HEK293 (cell line): ENCODE measurements around the gene EIF2AK2.

Experiments
- PRDM4 ChIP-seq: fragments of 450-650 bp; formaldehyde crosslinking; IDR thresholded peaks from 2 replicates; pipeline ENCODE4 v1.5.1; 2017; ENCODE audit warnings: missing biosample characterization, missing genetic modification characterization
- SALL2 ChIP-seq: fragments of 450-650 bp; formaldehyde crosslinking; IDR thresholded peaks from 2 replicates; pipeline ENCODE4 v1.5.0; 2017; ENCODE audit warnings: missing biosample characterization, mild to moderate bottlenecking, missing genetic modification characterization, borderline replicate concordance
- SP3 ChIP-seq: fragments of 450-650 bp; formaldehyde crosslinking; IDR thresholded peaks from 2 replicates; pipeline ENCODE4 v1.5.1; 2016; ENCODE audit warnings: missing biosample characterization, missing genetic modification characterization
- ZBTB1 ChIP-seq: fragments of 450-650 bp; formaldehyde crosslinking; IDR thresholded peaks from 2 replicates; pipeline ENCODE4 v1.5.1; 2016; ENCODE audit warnings: missing biosample characterization, missing genetic modification characterization
- ZBTB48 ChIP-seq: fragments of 450-650 bp; formaldehyde crosslinking; IDR thresholded peaks from 2 replicates; pipeline ENCODE4 v1.5.1; 2016; ENCODE audit warnings: missing biosample characterization, missing genetic modification characterization
- ZEB2 ChIP-seq: fragments of 450-650 bp; formaldehyde crosslinking; IDR thresholded peaks from 2 replicates; pipeline ENCODE4 v1.5.1; 2016; ENCODE audit warnings: missing biosample characterization, missing genetic modification characterization
- ZFP37 ChIP-seq: fragments of 450-650 bp; formaldehyde crosslinking; IDR thresholded peaks from 2 replicates; pipeline ENCODE4 v1.5.1; 2016; ENCODE audit warnings: missing biosample characterization, missing genetic modification characterization
- ZNF121 ChIP-seq: fragments of 450-650 bp; formaldehyde crosslinking; IDR thresholded peaks from 2 replicates; pipeline ENCODE4 v1.5.1; 2016; ENCODE audit warnings: missing biosample characterization, missing genetic modification characterization
- ZNF169 ChIP-seq: fragments of 450-650 bp; formaldehyde crosslinking; IDR thresholded peaks from 2 replicates; pipeline ENCODE4 v1.5.1; 2016; ENCODE audit warnings: missing biosample characterization, missing genetic modification characterization
- ZNF211 ChIP-seq: fragments of 450-650 bp; formaldehyde crosslinking; IDR thresholded peaks from 2 replicates; pipeline ENCODE4 v1.5.1; 2016; ENCODE audit warnings: low read depth, missing biosample characterization, missing genetic modification characterization
- ZNF24 ChIP-seq: fragments of 450-650 bp; formaldehyde crosslinking; IDR thresholded peaks from 2 replicates; pipeline ENCODE4 v1.5.1; 2016; ENCODE audit warnings: missing biosample characterization, missing genetic modification characterization
- ZNF350 ChIP-seq: fragments of 450-650 bp; formaldehyde crosslinking; IDR thresholded peaks from 2 replicates; pipeline ENCODE4 v1.5.0; 2017; ENCODE audit warnings: missing biosample characterization, mild to moderate bottlenecking, missing genetic modification characterization
- ZNF366 ChIP-seq: fragments of 450-650 bp; formaldehyde crosslinking; conservative IDR thresholded peaks from 2 replicates; pipeline ENCODE4 v1.5.1; 2016; ENCODE audit warnings: missing biosample characterization, missing genetic modification characterization
- ZNF423 ChIP-seq: fragments of 450-650 bp; formaldehyde crosslinking; IDR thresholded peaks from 2 replicates; pipeline ENCODE4 v1.5.1; 2016; ENCODE audit warnings: missing biosample characterization, missing genetic modification characterization
- ZNF555 ChIP-seq: fragments of 450-650 bp; formaldehyde crosslinking; conservative IDR thresholded peaks from 2 replicates; pipeline ENCODE4 v1.5.1; 2017; ENCODE audit warnings: missing biosample characterization, mild to moderate bottlenecking, missing genetic modification characterization, inconsistent platforms
- ZNF560 ChIP-seq: fragments of 450-650 bp; formaldehyde crosslinking; IDR thresholded peaks from 2 replicates; pipeline ENCODE4 v1.5.1; 2017; ENCODE audit warnings: missing biosample characterization, missing genetic modification characterization, borderline replicate concordance
- ZNF600 ChIP-seq: fragments of 450-650 bp; formaldehyde crosslinking; IDR thresholded peaks from 2 replicates; pipeline ENCODE4 v1.5.1; 2016; ENCODE audit warnings: missing biosample characterization, missing genetic modification characterization
- ZNF670 ChIP-seq: fragments of 450-650 bp; formaldehyde crosslinking; IDR thresholded peaks from 2 replicates; pipeline ENCODE4 v1.5.1; 2016; ENCODE audit warnings: missing biosample characterization, missing genetic modification characterization, low read depth
- ZNF777 ChIP-seq: fragments of 450-650 bp; formaldehyde crosslinking; IDR thresholded peaks from 2 replicates; pipeline ENCODE4 v1.5.1; 2017; ENCODE audit warnings: missing biosample characterization, missing genetic modification characterization, borderline replicate concordance
- ZNF791 ChIP-seq: fragments of 450-650 bp; formaldehyde crosslinking; IDR thresholded peaks from 2 replicates; pipeline ENCODE4 v1.5.1; 2016; ENCODE audit warnings: missing biosample characterization, missing genetic modification characterization
- ZSCAN4 ChIP-seq: fragments of 450-650 bp; formaldehyde crosslinking; IDR thresholded peaks from 2 replicates; pipeline ENCODE4 v1.5.1; 2017; ENCODE audit warnings: missing biosample characterization, missing genetic modification characterization
- TF ChIP-seq, protein P1 (sequence below): fragments of 450-650 bp; formaldehyde crosslinking; conservative IDR thresholded peaks from 2 replicates; pipeline ENCODE4 v1.5.1; 2016; ENCODE audit warnings: low read depth, missing biosample characterization, missing genetic modification characterization
- TF ChIP-seq, protein P2 (sequence below): fragments of 450-650 bp; formaldehyde crosslinking; IDR thresholded peaks from 2 replicates; pipeline ENCODE4 v1.5.1; 2016; ENCODE audit warnings: missing biosample characterization, missing genetic modification characterization

Gene EIF2AK2

GRCh38 chr2:37189452-37190153 lies 32.8 kb upstream of the EIF2AK2 start (continued):
- no peak for TF ChIP-seq ZNF366
- TF ChIP-seq ZNF670 (tag by site-specific recombination) = no peak
- no peak for TF ChIP-seq ZBTB1 (tag by site-specific recombination)
- TF ChIP-seq, protein P1, sequence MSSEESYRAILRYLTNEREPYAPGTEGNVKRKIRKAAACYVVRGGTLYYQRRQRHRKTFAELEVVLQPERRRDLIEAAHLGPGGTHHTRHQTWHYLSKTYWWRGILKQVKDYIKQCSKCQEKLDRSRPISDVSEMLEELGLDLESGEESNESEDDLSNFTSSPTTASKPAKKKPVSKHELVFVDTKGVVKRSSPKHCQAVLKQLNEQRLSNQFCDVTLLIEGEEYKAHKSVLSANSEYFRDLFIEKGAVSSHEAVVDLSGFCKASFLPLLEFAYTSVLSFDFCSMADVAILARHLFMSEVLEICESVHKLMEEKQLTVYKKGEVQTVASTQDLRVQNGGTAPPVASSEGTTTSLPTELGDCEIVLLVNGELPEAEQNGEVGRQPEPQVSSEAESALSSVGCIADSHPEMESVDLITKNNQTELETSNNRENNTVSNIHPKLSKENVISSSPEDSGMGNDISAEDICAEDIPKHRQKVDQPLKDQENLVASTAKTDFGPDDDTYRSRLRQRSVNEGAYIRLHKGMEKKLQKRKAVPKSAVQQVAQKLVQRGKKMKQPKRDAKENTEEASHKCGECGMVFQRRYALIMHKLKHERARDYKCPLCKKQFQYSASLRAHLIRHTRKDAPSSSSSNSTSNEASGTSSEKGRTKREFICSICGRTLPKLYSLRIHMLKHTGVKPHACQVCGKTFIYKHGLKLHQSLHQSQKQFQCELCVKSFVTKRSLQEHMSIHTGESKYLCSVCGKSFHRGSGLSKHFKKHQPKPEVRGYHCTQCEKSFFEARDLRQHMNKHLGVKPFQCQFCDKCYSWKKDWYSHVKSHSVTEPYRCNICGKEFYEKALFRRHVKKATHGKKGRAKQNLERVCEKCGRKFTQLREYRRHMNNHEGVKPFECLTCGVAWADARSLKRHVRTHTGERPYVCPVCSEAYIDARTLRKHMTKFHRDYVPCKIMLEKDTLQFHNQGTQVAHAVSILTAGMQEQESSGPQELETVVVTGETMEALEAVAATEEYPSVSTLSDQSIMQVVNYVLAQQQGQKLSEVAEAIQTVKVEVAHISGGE = no peak
- no peak for TF ChIP-seq ZNF24
- no peak for TF ChIP-seq SALL2 (tag by site-specific recombination)
- no peak for TF ChIP-seq PRDM4 (tag by site-specific recombination)
- TF ChIP-seq ZNF169 = no peak
- TF ChIP-seq ZNF560 = no peak
- no peak for TF ChIP-seq ZFP37
- no peak for TF ChIP-seq ZNF777
- TF ChIP-seq ZNF121 (tag by site-specific recombination) = no peak
- TF ChIP-seq ZNF600 (tag by site-specific recombination) = 0 out of 2 replicates have a peak, but pooled peaks have one; percentile 60
- TF ChIP-seq ZEB2 (tag by site-specific recombination) = no peak
- TF ChIP-seq ZNF211 (tag by site-specific recombination) = no peak
- TF ChIP-seq ZNF555 (tag by site-specific recombination) = no peak
- no peak for TF ChIP-seq ZBTB48 (tag by site-specific recombination)
- TF ChIP-seq ZNF423 (tag by site-specific recombination) = no peak
- no peak for TF ChIP-seq ZNF350
- no peak for TF ChIP-seq ZNF791 (tag by site-specific recombination)
- no peak for TF ChIP-seq ZSCAN4 (tag by site-specific recombination)
- TF ChIP-seq, protein P2, sequence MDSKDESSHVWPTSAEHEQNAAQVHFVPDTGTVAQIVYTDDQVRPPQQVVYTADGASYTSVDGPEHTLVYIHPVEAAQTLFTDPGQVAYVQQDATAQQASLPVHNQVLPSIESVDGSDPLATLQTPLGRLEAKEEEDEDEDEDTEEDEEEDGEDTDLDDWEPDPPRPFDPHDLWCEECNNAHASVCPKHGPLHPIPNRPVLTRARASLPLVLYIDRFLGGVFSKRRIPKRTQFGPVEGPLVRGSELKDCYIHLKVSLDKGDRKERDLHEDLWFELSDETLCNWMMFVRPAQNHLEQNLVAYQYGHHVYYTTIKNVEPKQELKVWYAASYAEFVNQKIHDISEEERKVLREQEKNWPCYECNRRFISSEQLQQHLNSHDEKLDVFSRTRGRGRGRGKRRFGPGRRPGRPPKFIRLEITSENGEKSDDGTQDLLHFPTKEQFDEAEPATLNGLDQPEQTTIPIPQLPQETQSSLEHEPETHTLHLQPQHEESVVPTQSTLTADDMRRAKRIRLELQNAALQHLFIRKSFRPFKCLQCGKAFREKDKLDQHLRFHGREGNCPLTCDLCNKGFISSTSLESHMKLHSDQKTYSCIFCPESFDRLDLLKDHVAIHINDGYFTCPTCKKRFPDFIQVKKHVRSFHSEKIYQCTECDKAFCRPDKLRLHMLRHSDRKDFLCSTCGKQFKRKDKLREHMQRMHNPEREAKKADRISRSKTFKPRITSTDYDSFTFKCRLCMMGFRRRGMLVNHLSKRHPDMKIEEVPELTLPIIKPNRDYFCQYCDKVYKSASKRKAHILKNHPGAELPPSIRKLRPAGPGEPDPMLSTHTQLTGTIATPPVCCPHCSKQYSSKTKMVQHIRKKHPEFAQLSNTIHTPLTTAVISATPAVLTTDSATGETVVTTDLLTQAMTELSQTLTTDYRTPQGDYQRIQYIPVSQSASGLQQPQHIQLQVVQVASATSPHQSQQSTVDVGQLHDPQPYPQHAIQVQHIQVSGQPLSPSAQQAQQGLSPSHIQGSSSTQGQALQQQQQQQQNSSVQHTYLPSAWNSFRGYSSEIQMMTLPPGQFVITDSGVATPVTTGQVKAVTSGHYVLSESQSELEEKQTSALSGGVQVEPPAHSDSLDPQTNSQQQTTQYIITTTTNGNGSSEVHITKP (tag by site-specific recombination) = peak; percentile 76
- TF ChIP-seq SP3 (tag by site-specific recombination) = peak; percentile 28; the same call in 1 of the 2 replicates
